Ovary (tissue), 9 donors: Measurements from ENCODE around the gene RNF215. TPM values are rescaled to one million over a fixed set of nuclear protein-coding genes. Genes with fewer than 3 reads are reported as not detected.

Source experiments
- DNase-seq, 5 donors: peaks; one replicate each; pipeline ENCODE4 v3.0.0-alpha.2; 2019 to 2020
- H3K27ac ChIP-seq, 2 donors: fragments of 200-600 bp; one replicate each; pipeline versions ENCODE4 v1.5.1 to v1.8.0; 2019 to 2022
- H3K27me3 ChIP-seq: fragments of 200-600 bp; one replicate; pipeline ENCODE4 v1.8.0; 2022
- H3K36me3 ChIP-seq: fragments of 200-600 bp; sonication (generic); one replicate; pipeline ENCODE4 v1.5.1; 2019
- H3K4me1 ChIP-seq: one replicate; pipeline ENCODE4 v1.8.1; 2013; ENCODE audit warnings: mild to moderate bottlenecking, moderate library complexity; ENCODE audit not compliant: insufficient read depth
- H3K4me3 ChIP-seq: fragments of 200-600 bp; sonication (generic); one replicate; pipeline ENCODE4 v1.5.1; 2017
- H3K9me3 ChIP-seq, 2 donors: fragments of 200-600 bp in 1 of 2; sonication (generic) in 1 of 2; one replicate each; pipeline versions ENCODE4 v1.5.1 to v1.8.1; 2013 to 2019; ENCODE audit warnings: mild to moderate bottlenecking in 1 of 2, moderate library complexity in 1 of 2
- CTCF ChIP-seq, 3 donors: fragments of 450-650 bp in 2 of 3; fragments of 200-600 bp in 1 of 3; IDR thresholded peaks; one replicate each; pipeline versions ENCODE4 v1.5.1 to v1.8.0; 2016 to 2022; ENCODE audit warnings: antibody characterized with exemption in 3 of 3, mild to moderate bottlenecking in 1 of 3
- EP300 ChIP-seq: sonication (generic); formaldehyde crosslinking; IDR thresholded peaks from one replicate; pipeline ENCODE4 v1.6.1; 2017; ENCODE audit warnings: antibody characterized with exemption
- POLR2A ChIP-seq: fragments of 450-650 bp; IDR thresholded peaks from one replicate; pipeline ENCODE4 v1.6.1; 2017; ENCODE audit warnings: antibody characterized with exemption, mild to moderate bottlenecking, moderate library complexity
- WGBS, 3 donors: extraction: QIAGEN DNeasy Blood & Tissue Kit in 1 of 3; methylation state at CpG; one replicate each; pipeline versions ENCODE4 v1.1.5 to v1.1.7; 2013 to 2017; 5-methylcytosine and 5-hydroxymethylcytosine counted together
- intact Hi-C, 4 donors: fragments of 100-400 bp; cut with DNase I; formaldehyde crosslinking; loops; one replicate each; pipeline versions ENCODE4 v1.11.0 to v1.15.1; 2022 to 2023
- polyA plus RNA-seq, 2 donors: library from polyadenylated mRNA; stranded (reverse); fragments of 200-250 nt in 1 of 2; fragments of 350-450 nt in 1 of 2; fragmentation: Illumina TruSeq in 1 of 2; extraction: RNeasy Lipid Tissue Mini Kit (QIAGEN cat#74804) in 1 of 2; gene quantifications; one replicate each; pipeline ENCODE4 v1.2.3, GENCODE V29; 2013 to 2014
- total RNA-seq, 7 donors: library from RNA; depleted of rRNA in 2 of 7; stranded (reverse); fragments of >200 nt in 2 of 7; fragmentation: NEBNext Ultra II Directional in 3 of 7; extraction: Animal tissue kit (Norgen Biotek cat#: 25700) in 3 of 7; gene quantifications; one replicate each; pipeline versions ENCODE4 v1.1.0 to v1.2.4, GENCODE V29; 2016 to 2023
- donor health status: DM: no; HTN: no; CAD: no; lungs with moderate emphysema.
- donor health status: DM: no; HTN: no; CAD: no.
- donor health status: Bipolar disorder and iron deficiency.
- donor health status: DM: yes; HTN: yes; CAD: no.
- donor health status: DM: no; HTN: no; CAD: no.
- donor health status: DM: yes; HTN: yes; CAD: no.

RNF215 gene
- total and polyA plus RNA-seq, 9 donors: 2.9 to 26.1 (median 14.0) TPM

GRCh38 chr22:30430933-30431332, 43.7 kb upstream of the RNF215 start:
- intact Hi-C loops: no loop called here
- H3K36me3 ChIP-seq: no peaks in the 10 kb centered on the region
- no peak overlapping the region for H3K4me3 ChIP-seq
- H3K4me1 ChIP-seq: no peaks in the 10 kb centered on the region
- WGBS, 3 donors: 66 to 79% (median 75%) methylated on average over 4 of the region's 4 CpGs
- H3K27ac ChIP-seq: no peak overlapping the region
- H3K27me3 ChIP-seq: no peaks in the 10 kb centered on the region
- no peak for DNase-seq
- TF ChIP-seq EP300: no peak
- no peak for TF ChIP-seq POLR2A
- no peak for TF ChIP-seq CTCF (IDR thresholded peaks at IDR 0.05)
- no peaks in the 10 kb centered on the region for H3K9me3 ChIP-seq

- no peak overlapping the region for H3K4me3 ChIP-seq
- intact Hi-C loops: loop anchor here in 1 of 4 donors (10.0 kb wide), 1 partner anchor 165 kb away; the partner anchor contains the start of gene PES1
- WGBS, 3 donors: 57 to 65% (median 62%) methylated on average over 4 of the region's 4 CpGs
- no peaks in the 10 kb centered on the region for H3K27me3 ChIP-seq
- no peaks in the 10 kb centered on the region for H3K36me3 ChIP-seq
- peaks cover 1% of the 10 kb centered on the region for H3K4me1 ChIP-seq
- H3K27ac ChIP-seq: no peak overlapping the region
- TF ChIP-seq EP300: no peak
- TF ChIP-seq POLR2A: no peak
- no peak for TF ChIP-seq CTCF (IDR thresholded peaks at IDR 0.05)
- DNase-seq: no peak
- no peaks in the 10 kb centered on the region for H3K9me3 ChIP-seq
Measured at GRCh38 chr22:30429887-30430286, 42.7 kb upstream of the RNF215 start.

GRCh38 chr22:30427871-30428270, 40.7 kb upstream of the RNF215 start:
- DNase-seq: no peak
- no peaks in the 10 kb centered on the region for H3K36me3 ChIP-seq
- H3K4me1 ChIP-seq: peaks cover 1% of the 10 kb centered on the region
- no peak overlapping the region for H3K4me3 ChIP-seq
- TF ChIP-seq CTCF (IDR thresholded peaks at IDR 0.05) (no peak), EP300 (no peak), POLR2A (no peak)
- H3K27me3 ChIP-seq: no peaks in the 10 kb centered on the region
- WGBS, 3 donors: 68 to 93% (median 83%) methylated on average over 1 of the region's 1 CpG
- H3K9me3 ChIP-seq: no peaks in the 10 kb centered on the region
- intact Hi-C loops: loop anchor here in 1 of 4 donors (10.0 kb wide), 1 partner anchor 167 kb away; the partner anchor contains the start of gene PES1
- no peak overlapping the region for H3K27ac ChIP-seq

- DNase-seq: peak; percentile 59 to 75 (median 70)
- Histone ChIP-seq H3K27me3 (no peaks in the 10 kb centered on the region), H3K4me3 (peak overlapping the region; percentile 55), H3K9me3 (no peaks in the 10 kb centered on the region), H3K27ac (peak overlapping the region; percentile 26 to 85), H3K36me3 (no peaks in the 10 kb centered on the region), H3K4me1 (peaks cover 6% of the 10 kb centered on the region)
- intact Hi-C loops: loop anchor here in 1 of 4 donors (10.0 kb wide), 1 partner anchor 168 kb away; the partner anchor contains the start of gene PES1
- TF ChIP-seq POLR2A: no peak
- TF ChIP-seq EP300: no peak
- TF ChIP-seq CTCF (IDR thresholded peaks at IDR 0.05): no peak
- WGBS, 3 donors: 65 to 67% (median 67%) methylated on average over 29 of the region's 29 CpGs
Measured at GRCh38 chr22:30426388-30427353, 39.5 kb upstream of the RNF215 start.
